Endometrial microvascular endothelial cells (primary cell): ENCODE measurements around the gene MED14. TPM values are rescaled to one million over a fixed set of nuclear protein-coding genes. Genes with fewer than 3 reads are reported as not detected.
"Not testable (repeated sequence)": the region's sequence is repeated elsewhere in the genome, so short reads cannot be mapped to it uniquely, and the experiment has no call there.

Experiments
- in situ Hi-C: cut with HindIII; loops from 2 replicates; pipeline ENCODE4 v1.10.0; 2017; ENCODE audit warnings: low sequenced_read_pairs, low pct_unique_long_range_greater_than_20kb; ENCODE audit errors: inconsistent ontology term
- total RNA-seq: library from RNA; depleted of rRNA; stranded (reverse); fragments of >200 nt; gene quantifications from one replicate; pipeline ENCODE4 v1.2.3, GENCODE V29; 2015; ENCODE audit errors: inconsistent ontology term

Gene MED14
- total RNA-seq, 1 donor from 2014 or later, result 37.3 TPM

DNA sequence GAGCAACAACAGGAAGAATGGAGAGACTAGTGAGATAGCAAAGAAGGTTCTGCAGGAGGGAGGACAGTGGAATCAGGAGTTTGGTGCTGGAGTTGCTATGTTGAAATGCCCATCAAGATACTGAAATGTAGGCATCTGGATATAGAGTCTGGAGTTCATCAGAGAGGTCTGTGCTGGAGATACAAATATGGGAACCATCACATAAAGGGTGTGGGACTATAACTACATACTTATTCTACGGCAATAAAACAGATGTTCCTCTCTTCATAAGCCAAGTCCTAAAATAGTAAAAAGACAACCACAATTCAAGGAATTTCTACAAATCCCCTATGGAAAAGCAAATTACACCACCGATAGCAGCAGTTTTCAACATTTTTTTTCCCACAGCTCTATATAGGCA lies 1.6 kb downstream of the MED14 start:
- in situ Hi-C loops, result no loop called here

DNA sequence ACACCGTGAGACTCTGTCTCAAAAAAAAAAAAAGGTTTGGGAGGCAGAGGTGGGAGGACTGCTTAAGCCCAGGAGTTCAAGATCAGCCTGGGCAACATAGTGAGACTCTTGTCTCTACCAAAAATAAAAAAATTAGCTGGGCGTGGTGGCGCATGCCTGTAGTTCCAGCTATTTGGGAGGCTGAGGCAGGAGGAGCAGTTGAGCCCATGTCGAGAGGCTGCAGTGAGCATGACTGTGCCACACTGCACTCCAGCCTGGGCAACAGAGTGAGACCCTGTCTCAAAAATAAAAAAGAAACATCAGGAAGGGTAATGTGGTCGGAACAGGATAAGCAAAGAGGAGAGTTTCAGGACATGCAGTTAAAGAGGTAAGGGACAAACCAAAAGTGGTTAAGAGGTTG lies 2.8 kb downstream of the MED14 start:
- in situ Hi-C loops, result not testable (repeated sequence)

DNA sequence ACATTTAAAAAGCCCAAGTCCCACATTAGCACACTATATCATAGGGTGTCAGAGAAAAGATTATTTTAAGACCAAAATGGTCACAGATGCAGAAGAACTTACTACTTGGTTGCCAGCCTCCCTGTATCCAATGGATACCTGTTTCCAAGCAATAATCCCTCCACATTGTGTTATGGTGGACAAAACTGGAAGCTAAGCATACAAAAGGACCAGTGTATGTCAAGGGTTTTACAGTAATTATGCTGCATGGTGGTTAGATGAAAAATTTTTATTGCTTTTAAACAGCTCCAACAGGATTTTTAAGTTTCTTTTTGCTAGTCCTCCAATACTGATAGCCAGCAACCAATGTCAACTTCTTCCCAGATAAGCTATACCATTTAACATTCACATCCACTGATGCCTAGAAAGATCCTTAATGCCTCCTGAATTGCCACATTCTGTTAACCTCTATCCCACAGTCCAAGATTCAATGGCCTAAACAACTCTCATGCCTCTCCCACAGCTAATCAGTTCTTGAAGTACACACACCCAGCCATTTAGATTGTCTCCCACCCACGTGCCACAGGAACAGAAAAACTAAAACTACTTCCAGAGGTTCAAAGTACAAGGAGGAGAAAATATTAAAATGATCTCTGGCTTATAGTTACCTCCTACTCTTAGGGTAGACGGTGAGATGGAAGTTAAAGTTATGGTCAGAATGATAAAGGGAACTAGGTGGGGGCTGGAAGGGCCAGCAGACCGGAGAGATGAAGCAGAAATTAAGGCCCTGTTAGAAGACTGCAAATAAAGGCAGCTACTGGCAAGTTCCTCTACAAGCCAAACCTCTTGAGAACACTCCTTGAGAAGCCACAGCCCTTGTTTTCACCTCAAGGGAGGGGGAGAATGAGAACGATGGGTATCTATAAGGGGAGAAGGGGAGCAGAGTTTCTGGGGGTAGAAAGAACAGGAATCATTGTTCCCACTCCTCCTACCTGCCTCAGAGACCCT lies 5.5 kb downstream of the MED14 start:
- in situ Hi-C loops, result no loop called here

DNA sequence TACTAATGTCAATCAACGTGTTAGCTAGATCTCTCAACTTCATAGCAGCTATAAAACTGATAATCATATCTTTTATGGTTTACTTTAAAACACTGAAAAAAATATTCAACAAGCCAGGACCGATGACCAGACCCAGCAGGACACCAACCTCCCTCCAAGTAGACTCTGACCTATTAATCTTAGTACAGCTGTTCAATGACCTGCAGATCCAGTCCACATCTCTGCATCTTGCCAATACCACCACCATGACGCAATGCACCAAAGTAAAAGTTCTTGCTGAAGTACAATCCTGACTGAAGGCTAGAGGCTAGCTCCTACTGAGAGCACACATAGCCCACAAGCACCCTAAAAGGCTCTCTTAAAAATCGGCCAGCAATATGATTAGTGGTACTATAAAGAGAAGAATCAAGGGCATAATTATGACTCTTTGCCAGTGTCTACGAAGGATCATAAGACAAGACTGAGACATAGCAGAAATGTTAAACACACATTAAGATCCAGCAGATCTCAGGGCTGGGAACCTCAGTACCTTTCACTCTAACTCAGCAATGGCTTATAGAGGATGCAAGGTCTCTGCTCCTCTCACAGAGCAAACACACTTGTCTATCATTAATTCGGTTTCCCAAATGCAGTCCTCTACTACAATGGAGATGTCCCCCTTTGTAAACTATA lies 7.6 kb downstream of the MED14 start:
- in situ Hi-C loops, result no loop called here

DNA sequence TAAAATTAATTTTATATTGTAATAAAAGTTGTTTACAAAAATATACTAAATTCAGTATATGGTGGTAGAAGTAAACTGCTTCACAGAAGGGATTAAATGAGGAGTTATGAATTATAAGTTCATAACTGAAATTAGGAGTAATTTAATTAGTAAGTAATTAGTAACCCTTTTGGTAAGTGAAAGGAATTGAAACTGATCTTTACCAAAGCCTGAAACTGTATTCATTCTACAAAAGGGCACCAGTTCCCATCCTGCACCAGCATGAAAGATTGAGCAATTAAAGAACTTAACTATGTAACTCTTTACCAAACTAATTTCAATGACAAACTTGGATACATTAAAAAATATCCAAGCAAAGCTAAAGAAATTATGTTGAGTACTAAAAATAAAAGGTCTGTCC lies 8.2 kb downstream of the MED14 start:
- in situ Hi-C loops, result no loop called here

DNA sequence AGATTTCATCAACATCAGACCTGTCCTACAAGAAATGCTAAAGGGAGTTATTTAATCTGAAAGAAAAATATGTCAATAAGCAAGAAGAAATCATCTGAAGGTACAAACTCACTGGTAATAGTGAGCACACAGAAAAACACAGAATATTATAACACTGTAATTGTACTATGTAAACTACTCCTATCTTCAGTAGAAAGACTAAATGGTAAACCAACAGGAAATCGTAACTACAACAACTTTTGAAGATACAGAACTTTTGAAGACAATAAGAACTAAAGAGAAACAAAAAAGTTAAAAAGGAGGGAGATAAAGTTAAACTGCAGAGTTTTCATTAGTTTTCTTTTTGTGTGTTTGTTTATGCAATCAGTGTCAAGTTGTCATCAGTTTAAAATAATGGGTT lies 12.4 kb downstream of the MED14 start:
- in situ Hi-C loops, result no loop called here

DNA sequence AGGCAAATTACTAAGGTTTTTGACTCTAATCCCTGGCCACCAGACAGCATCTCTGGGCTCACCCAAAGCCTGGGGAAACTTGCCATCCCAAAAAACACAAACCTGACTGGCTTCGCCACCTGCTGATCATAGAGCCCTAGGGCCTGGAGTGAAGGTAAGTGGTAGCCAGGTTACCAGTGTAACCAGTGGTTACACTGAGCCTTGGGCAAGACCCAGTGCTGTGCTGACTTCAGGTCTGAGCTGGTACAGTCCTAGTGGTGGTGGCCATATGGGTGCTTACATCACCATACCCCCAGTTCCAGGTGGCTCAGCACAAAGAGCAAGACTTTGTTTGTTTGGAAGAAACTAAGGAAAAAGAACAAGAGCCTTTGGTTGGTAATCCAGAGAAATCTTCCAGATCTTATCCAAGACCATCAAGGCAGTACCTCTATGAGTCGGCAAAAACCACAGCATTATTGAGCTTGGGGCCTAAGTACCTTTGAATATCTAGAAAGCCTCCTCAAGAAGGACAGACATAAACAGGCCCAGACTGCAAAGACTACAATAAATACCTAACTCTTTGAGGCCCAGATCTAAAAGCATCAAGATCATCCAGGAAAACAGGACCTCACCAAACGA lies 13.7 kb downstream of the MED14 start:
- in situ Hi-C loops, result no loop called here

DNA sequence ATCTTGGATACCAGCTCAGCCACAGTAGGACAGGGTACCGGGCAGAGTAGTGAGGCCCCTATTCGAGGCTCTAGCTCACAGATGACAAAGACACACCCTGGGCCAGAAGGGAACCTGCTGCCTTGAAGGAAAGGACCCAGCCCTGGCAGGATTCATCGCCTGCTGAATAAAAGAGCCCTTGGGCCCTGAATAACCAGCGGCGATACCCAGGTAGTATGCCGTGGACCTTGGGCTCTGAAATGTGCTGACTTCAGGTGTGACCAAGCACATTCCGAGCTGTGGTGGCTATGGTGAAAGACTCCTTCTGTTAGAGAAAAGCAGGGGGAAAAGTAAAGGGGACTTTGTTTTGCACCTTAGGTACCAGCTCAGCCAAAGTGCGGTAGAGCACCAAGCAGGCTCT lies 14.6 kb downstream of the MED14 start:
- in situ Hi-C loops, result no loop called here

DNA sequence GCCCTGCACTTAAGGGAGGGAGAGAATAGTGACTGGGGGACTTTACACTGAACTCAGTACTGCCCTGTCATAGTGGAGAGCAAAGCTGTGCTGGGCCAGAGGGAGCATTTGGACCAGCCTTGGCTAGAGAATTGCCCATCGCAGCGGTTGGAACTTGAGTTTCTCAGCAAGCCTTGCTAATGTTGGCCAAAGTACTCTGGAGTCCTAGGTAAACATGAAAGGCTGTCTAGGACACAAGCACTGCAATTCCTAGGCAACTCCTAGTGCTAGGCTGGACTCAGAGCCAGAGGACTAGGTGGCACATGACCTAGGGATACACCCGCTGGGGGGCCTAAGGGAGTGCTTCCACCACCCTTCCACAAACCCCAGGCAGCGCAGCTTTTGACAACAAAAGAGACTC lies 15.0 kb downstream of the MED14 start:
- in situ Hi-C loops, result no loop called here

DNA sequence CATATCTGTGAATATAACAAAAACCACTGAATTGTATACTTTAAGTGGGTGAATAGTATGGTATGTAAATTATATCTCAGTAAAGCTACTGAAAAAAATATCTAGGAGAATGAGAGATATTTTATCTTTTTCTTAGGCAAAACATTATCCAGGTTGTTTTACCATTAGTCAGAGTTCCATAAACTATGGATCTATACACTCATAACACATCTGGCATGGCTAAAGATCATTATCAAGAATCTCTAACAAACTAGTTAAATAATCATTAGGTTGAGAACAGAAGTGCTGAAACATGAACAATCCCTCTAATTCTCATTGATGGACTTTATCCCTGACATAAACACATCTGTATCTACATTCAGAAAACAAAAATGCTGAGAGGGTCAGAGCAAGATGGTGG lies 15.6 kb downstream of the MED14 start:
- in situ Hi-C loops, result no loop called here

DNA sequence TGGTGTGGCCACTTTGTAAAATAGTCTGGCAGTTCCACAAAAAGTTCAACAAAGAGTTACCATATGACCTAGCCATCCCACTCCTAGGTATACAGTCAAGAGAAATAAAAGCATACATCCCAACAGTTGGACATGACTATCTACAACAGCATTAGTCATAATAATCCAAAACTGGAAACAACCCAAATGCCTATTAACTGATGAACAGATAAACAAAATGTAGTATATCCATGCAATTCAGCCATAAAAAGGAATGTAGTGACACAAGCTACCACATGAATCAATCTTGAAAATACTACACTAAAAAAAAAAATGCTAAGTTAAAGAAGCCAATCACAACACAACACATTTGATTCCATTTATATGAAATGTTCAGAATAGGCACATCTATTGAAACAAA lies 16.1 kb downstream of the MED14 start:
- in situ Hi-C loops, result no loop called here

DNA sequence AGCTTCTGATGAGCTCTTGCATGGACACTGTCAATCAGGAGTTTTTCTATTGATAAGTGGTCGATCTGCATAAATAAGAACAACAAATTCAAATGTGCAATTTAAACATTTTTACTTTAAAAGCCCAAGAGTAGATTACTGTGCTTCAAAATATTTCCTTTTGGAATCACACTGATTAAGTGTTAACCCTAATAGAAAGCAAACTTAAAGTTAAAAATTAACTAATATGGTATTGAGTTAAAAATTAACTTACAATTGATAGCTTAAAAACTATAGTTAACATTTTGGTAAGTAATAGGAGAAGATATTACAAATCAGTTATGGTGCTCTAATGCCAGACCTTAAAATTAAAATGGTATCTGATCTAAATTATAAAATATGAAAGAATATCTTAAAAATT lies 25.9 kb downstream of the MED14 start:
- in situ Hi-C loops, result no loop called here

DNA sequence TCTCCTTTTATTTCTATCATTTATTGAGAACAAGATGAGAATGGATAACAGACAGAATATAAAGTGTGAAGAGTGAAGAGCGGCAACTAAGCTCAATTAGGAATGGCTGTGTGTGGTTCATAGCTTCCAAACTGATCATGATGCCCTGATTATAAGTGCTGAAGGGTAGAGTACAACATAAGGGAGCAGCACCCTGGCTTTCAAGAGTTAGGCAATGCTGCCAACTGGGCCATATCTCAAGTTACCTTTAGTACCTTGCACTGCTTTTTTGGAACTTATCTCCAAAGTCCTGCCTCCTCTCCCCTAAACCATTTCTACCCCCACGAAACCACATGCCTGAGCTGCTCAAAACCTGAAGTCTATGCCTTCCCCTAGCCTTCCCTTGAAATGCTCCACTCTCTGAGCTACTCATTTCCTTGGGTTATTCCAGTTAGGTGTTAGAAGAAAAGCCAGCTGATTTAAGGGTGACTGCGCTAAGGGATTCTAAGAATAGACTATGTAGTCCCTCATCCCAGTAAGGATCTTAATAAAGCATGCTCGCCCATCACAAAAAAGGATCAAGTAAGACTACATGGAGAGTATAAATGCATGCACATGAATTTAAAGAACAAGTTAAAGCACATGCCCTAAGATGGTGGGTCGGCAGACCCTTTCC lies 29.6 kb downstream of the MED14 start:
- in situ Hi-C loops, result no loop called here

DNA sequence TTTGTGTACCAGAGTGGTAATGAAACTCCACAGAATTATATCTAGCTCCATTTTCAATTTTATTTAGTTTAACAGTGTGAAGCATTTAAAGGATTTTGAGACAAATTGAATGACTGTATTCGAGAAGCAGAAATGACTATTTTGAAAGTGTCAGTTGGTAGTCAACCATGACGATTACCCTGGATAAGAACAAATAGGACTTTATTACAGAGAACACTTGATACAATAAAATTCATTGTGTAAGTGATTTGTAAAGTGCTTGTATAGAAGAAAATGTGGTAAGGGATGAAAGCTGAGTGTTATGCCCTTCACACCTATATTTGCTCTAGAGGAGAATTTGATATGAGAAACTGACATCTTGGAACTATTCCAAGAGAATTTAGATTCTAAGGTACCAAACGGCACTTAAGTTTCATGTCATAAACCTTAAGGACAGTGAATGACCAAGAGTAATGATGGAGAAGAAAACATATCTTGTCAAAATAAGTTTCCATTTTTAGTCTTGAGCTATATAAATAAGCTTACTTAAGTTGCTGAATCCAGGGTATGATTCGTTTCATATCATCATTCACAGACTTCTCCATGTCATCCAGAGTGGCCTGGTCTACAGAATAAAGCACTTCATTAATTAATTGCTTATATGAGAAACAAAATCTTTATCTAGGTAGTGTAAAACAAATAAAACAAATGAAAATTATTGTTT lies 34.6 kb downstream of the MED14 start:
- in situ Hi-C loops, result no loop called here

DNA sequence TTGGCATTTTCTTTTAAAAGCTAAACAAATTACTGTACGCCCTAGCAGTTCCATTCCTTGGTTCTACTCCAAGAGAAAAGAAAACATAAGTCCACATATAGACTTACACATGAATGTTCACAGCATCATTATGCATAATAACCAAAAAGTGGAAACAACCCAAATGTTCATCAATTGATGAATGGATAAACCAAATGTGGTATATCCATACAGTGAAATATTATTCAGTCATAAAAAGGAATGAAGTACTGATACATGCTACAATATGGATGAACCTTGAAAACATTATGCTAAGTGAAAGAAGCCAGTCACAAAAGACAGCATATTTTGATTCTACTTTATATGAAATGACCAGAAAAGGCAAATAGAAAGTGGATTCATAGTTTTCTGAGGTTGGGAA lies 36.5 kb downstream of the MED14 start:
- in situ Hi-C loops, result no loop called here

DNA sequence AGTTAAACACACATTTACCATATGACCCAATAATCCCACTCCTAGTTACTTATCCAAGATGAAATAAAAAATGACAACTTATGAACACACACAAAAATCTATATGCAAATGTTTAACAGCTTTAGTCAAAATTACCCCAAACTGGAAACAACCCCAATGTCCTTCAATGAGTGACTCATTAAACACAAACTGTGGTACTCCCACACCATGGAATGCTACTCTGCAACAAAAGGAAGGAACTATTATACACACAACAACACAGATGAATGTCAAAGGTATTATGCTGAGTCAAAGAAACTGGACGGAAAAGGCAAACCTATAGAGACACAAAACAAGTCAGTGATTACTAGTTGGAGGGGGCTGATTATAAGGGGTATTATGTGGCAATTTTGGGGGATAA lies 40.5 kb downstream of the MED14 start:
- in situ Hi-C loops, result no loop called here

DNA sequence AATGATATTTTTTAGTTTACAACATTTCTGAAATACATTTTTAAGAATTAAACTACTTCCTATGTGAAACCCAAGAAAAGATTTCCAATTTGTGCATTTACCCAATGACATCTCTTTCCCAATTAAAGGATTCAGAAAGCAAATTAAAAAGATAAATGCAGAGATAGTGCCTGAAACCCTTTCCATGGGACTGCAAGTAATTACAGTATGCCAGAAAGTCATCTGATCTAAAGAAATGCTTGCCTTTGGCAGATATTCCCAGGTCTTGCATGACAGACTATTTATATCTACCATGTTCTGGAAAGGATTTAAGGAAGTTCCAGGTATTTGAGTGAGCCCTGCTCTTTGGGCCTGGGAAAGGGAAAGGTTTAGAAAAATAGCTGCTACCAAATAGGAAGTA lies 46.4 kb downstream of the MED14 start:
- in situ Hi-C loops, result no loop called here

DNA sequence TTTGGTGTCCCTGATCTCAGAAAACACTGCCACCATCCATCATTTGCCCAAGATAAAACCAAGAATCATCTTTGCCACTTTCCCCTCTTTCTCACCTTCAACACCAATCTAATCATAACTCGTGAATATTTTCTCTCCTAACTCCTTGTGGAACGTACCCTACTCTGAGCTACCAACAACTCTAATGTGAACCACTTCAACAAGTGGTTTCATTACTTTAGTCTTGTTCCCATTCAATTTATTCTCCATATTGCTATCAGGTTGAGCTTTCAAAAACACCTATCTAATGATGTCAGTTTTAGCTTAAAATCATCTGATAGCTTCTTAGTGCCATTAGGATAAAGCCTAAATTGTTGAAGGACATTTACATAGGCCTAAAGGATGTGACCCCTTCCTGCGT lies 48.2 kb downstream of the MED14 start:
- in situ Hi-C loops, result no loop called here

DNA sequence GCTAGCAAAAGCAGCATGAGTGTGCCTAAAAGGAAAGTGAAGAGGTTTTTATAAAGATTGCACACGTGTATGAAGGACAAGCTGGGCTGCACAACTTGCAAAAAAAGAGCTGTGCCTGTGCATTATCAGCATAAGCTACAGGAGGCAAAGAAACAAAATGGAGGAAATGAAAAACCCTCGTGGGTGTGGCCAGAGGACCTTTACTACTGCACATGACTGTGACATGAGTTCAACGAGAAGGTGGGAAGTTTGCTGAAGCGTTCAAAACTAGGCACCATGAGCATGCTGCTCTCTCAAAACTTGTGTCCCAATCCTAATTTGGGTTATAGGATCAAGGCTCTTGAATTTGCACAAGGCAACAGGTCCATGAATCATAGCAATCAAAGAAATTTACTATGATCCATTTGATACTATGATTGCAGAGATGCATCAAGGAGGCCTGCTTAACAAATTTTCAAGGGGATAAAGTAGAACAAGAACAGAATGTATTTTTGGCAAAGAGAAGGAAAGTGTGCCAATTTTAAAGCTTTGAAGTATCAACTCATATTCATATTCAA lies 49.9 kb downstream of the MED14 start:
- in situ Hi-C loops, result no loop called here
